ENCODE data around the gene NRXN3.

NRXN3 gene

GRCh38 chr14:78248501-78249090, 78.4 kb downstream of the NRXN3 start:
- no peak for DNase-seq

GRCh38 chr14:78251308-78251707, 81.1 kb downstream of the NRXN3 start:
- DNase-seq, result no peak

GRCh38 chr14:78253986-78254385, 83.8 kb downstream of the NRXN3 start:
- no peak for DNase-seq

GRCh38 chr14:78254911-78255461, 84.8 kb downstream of the NRXN3 start:
- DNase-seq, result no peak

- no peak for DNase-seq
Observed at GRCh38 chr14:78259831-78260230, 89.7 kb downstream of the NRXN3 start.

GRCh38 chr14:78278464-78279250, 108.5 kb downstream of the NRXN3 start:
- DNase-seq, result no peak

- DNase-seq, result no peak
Observed at GRCh38 chr14:78282437-78282836, 112.3 kb downstream of the NRXN3 start.

- no peak for DNase-seq
Observed at GRCh38 chr14:78286210-78286609, 116.0 kb downstream of the NRXN3 start.

- DNase-seq, result no peak
Observed at GRCh38 chr14:78292003-78292402, 121.8 kb downstream of the NRXN3 start.

GRCh38 chr14:78297858-78298257, 127.7 kb downstream of the NRXN3 start:
- DNase-seq, result no peak

GRCh38 chr14:78298298-78298697, 128.1 kb downstream of the NRXN3 start:
- DNase-seq, result no peak

GRCh38 chr14:78302841-78303240, 132.7 kb downstream of the NRXN3 start:
- no peak for DNase-seq

- no peak for DNase-seq
Observed at GRCh38 chr14:78307671-78308070, 137.5 kb downstream of the NRXN3 start.

- no peak for DNase-seq
Observed at GRCh38 chr14:78308079-78308478, 137.9 kb downstream of the NRXN3 start.

GRCh38 chr14:78310272-78310671, 140.1 kb downstream of the NRXN3 start:
- DNase-seq, result no peak

GRCh38 chr14:78313499-78313898, 143.3 kb downstream of the NRXN3 start:
- DNase-seq, result no peak

- DNase-seq, result no peak
Observed at GRCh38 chr14:78314484-78314883, 144.3 kb downstream of the NRXN3 start.

- DNase-seq, result no peak
Observed at GRCh38 chr14:78316052-78316451, 145.9 kb downstream of the NRXN3 start.

GRCh38 chr14:78316786-78317185, 146.6 kb downstream of the NRXN3 start:
- no peak for DNase-seq

GRCh38 chr14:78319406-78319805, 149.2 kb downstream of the NRXN3 start:
- DNase-seq, result no peak

- DNase-seq, result no peak
Observed at GRCh38 chr14:78319887-78320635, 149.9 kb downstream of the NRXN3 start.

- DNase-seq, result no peak
Observed at GRCh38 chr14:78324353-78324752, 154.2 kb downstream of the NRXN3 start.

- DNase-seq, result no peak
Observed at GRCh38 chr14:78325911-78326310, 155.7 kb downstream of the NRXN3 start.
